ENCODE results near the gene ENOX1.
"Not testable (repeated sequence)": the region's sequence is repeated elsewhere in the genome, so short reads cannot be mapped to it uniquely, and the experiment has no call there.

ENOX1 gene

DNA sequence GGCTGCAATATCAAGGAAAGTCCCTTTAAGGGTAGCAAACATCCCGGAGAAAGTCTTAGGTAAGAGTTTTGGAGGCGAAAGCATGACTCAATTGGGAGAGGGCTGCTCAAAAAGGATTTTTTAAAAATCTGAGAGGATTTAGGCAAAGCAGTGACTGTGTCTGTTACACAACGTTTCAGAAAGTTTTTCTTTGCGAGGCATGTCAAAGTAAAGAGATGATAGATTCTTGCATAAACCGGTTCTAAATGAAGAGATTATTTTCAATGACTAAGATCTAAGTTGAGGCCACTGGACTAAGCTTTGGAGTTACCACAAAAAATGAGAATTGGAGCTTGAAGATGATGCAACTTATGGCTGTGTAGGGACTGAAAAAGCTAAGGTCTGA, 43.7 kb upstream of the ENOX1 start:
- Histone ChIP-seq H3K27me3 (ENCODE audit: insufficient read depth, low read length, poor library complexity) (no peaks in the 10 kb centered on the region), H3K4me1 (ENCODE audit: insufficient read depth, low read length) (no peaks in the 10 kb centered on the region), H3K9ac (ENCODE audit: low read depth, low read length) (no peak overlapping the region), H3K4me2 (ENCODE audit: insufficient read depth, low read length) (no peak overlapping the region), H3K36me3 (ENCODE audit: insufficient read depth, low read length) (no peaks in the 10 kb centered on the region), H2AFZ (ENCODE audit: low read depth, low read length) (no peak overlapping the region), H3K9me3 (ENCODE audit: insufficient read depth, low read length, severe bottlenecking) (no peaks in the 10 kb centered on the region), H3K4me3 (ENCODE audit: low read depth in 1 of 2, low read length in 2 of 2) (no peak overlapping the region), H3K27ac (ENCODE audit: low read length) (no peak overlapping the region), H3K79me2 (ENCODE audit: insufficient read depth, low read length) (no peaks in the 10 kb centered on the region), H4K20me1 (ENCODE audit: insufficient read depth, low read length) (no peaks in the 10 kb centered on the region)
- DNase-seq (no peak), ATAC-seq (ENCODE audit: insufficient read depth, low read depth) (no peak)
- TF ChIP-seq EZH2 (IDR thresholded peaks at IDR 0.05; ENCODE audit: borderline replicate concordance, low read depth, low read length, severe bottlenecking): no peak
- TF ChIP-seq, protein P1, sequence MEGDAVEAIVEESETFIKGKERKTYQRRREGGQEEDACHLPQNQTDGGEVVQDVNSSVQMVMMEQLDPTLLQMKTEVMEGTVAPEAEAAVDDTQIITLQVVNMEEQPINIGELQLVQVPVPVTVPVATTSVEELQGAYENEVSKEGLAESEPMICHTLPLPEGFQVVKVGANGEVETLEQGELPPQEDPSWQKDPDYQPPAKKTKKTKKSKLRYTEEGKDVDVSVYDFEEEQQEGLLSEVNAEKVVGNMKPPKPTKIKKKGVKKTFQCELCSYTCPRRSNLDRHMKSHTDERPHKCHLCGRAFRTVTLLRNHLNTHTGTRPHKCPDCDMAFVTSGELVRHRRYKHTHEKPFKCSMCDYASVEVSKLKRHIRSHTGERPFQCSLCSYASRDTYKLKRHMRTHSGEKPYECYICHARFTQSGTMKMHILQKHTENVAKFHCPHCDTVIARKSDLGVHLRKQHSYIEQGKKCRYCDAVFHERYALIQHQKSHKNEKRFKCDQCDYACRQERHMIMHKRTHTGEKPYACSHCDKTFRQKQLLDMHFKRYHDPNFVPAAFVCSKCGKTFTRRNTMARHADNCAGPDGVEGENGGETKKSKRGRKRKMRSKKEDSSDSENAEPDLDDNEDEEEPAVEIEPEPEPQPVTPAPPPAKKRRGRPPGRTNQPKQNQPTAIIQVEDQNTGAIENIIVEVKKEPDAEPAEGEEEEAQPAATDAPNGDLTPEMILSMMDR (IDR thresholded peaks at IDR 0.05; ENCODE audit: borderline replicate concordance, extremely low read depth, low read length, poor library complexity, severe bottlenecking): no peak

DNA sequence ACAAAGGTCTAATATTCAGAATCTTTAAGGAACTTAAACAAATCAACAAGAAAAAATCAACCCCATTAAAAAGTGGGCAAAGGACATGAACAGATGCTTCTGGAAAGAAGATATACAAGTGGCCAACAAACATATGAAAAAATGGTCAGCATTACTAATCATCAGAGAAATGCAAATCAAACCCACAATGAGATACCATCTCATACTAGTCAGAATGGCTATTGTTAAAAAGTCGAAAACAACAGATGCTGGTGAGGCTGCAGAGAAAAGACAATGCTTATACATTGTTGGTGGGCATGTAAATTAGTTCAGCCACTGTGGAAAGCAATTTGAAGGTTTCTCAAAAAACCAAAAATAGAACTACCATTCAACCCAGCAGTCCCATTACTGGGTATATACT, 37.9 kb upstream of the ENOX1 start:
- H3K4me1 ChIP-seq (ENCODE audit: insufficient read depth, low read length); H3K9me3 ChIP-seq (ENCODE audit: insufficient read depth, low read length, severe bottlenecking); H3K27ac ChIP-seq (ENCODE audit: low read length); ATAC-seq (ENCODE audit: insufficient read depth, low read depth); H2AFZ ChIP-seq (ENCODE audit: low read depth, low read length); H4K20me1 ChIP-seq (ENCODE audit: insufficient read depth, low read length); H3K9ac ChIP-seq (ENCODE audit: low read depth, low read length); H3K79me2 ChIP-seq (ENCODE audit: insufficient read depth, low read length); H3K27me3 ChIP-seq (ENCODE audit: insufficient read depth, low read length, poor library complexity); H3K4me3 ChIP-seq (ENCODE audit: low read depth in 1 of 2, low read length in 2 of 2); H3K36me3 ChIP-seq (ENCODE audit: insufficient read depth, low read length); DNase-seq; H3K4me2 ChIP-seq (ENCODE audit: insufficient read depth, low read length): not testable (repeated sequence)

DNA sequence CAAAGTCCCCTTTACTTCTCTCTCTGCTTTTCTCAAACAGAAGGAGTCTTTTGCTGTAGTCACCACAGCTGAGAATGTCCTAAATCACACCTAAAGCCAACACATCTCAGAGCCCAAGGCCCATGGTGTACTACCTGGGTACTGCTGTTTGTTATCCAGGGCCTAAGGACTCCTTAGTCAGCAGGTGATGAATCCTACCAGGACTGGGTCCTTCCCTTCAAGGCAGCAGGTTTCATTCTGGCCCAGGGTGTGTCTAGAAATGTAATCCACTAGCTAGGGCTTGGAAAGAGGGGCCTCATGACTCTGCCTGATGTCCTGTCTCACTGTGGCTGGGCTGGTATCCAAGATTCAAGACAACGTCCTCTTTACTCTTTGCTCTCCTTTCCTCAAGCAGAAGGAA, 36.2 kb upstream of the ENOX1 start:
- TF ChIP-seq EZH2 (IDR thresholded peaks at IDR 0.05; ENCODE audit: borderline replicate concordance, low read depth, low read length, severe bottlenecking): no peak
- TF ChIP-seq, protein P1 (IDR thresholded peaks at IDR 0.05; ENCODE audit: borderline replicate concordance, extremely low read depth, low read length, poor library complexity, severe bottlenecking): no peak
- H3K79me2 ChIP-seq (ENCODE audit: insufficient read depth, low read length): no peaks in the 10 kb centered on the region
- no peak for DNase-seq

DNA sequence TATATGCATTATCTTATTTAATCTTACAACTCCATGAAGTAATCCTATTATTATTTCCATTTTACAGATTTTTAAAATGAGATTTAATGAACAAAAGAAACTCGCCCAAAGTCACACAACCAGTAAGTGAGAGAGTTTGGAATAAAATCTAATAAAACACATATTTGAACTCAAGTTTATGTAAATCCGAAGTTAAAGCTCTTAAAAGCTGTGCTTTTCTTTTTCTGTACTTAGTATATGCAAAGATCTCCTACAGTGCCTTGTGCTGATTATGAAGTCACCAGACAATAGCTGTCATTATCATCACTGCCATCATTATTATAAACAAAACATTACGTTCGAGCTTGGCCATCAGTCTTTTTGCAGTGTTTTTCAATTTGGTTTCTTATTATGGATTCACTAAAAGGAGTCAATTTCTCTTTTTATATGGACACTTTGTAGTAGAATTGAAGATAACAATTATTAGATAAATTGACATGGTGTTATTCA, 29.7 kb upstream of the ENOX1 start:
- Histone ChIP-seq H3K4me2 (ENCODE audit: insufficient read depth, low read length) (no peak overlapping the region), H3K27me3 (ENCODE audit: insufficient read depth, low read length, poor library complexity) (no peaks in the 10 kb centered on the region), H3K36me3 (ENCODE audit: insufficient read depth, low read length) (no peaks in the 10 kb centered on the region), H3K27ac (ENCODE audit: low read length) (no peak overlapping the region), H4K20me1 (ENCODE audit: insufficient read depth, low read length) (no peaks in the 10 kb centered on the region), H3K9ac (ENCODE audit: low read depth, low read length) (no peak overlapping the region), H3K79me2 (ENCODE audit: insufficient read depth, low read length) (no peaks in the 10 kb centered on the region), H2AFZ (ENCODE audit: low read depth, low read length) (no peak overlapping the region), H3K4me1 (ENCODE audit: insufficient read depth, low read length) (no peaks in the 10 kb centered on the region), H3K4me3 (ENCODE audit: low read depth in 1 of 2, low read length in 2 of 2) (no peak overlapping the region), H3K9me3 (ENCODE audit: insufficient read depth, low read length, severe bottlenecking) (no peaks in the 10 kb centered on the region)
- ATAC-seq (ENCODE audit: insufficient read depth, low read depth) (no peak), DNase-seq (no peak)
- no peak for TF ChIP-seq EZH2 (IDR thresholded peaks at IDR 0.05; ENCODE audit: borderline replicate concordance, low read depth, low read length, severe bottlenecking)

More for the DNA sequence above, 36.2 kb upstream of the ENOX1 start:
- ATAC-seq (ENCODE audit: insufficient read depth, low read depth): no peak
- Histone ChIP-seq H3K27ac (ENCODE audit: low read length) (no peak overlapping the region), H4K20me1 (ENCODE audit: insufficient read depth, low read length) (no peaks in the 10 kb centered on the region), H3K4me2 (ENCODE audit: insufficient read depth, low read length) (no peak overlapping the region), H3K36me3 (ENCODE audit: insufficient read depth, low read length) (no peaks in the 10 kb centered on the region), H3K4me3 (ENCODE audit: low read depth in 1 of 2, low read length in 2 of 2) (no peak overlapping the region), H2AFZ (ENCODE audit: low read depth, low read length) (no peak overlapping the region), H3K27me3 (ENCODE audit: insufficient read depth, low read length, poor library complexity) (no peaks in the 10 kb centered on the region), H3K9me3 (ENCODE audit: insufficient read depth, low read length, severe bottlenecking) (no peaks in the 10 kb centered on the region), H3K9ac (ENCODE audit: low read depth, low read length) (no peak overlapping the region), H3K4me1 (ENCODE audit: insufficient read depth, low read length) (no peaks in the 10 kb centered on the region)
